Large intestine (tissue), 3 donors: Measurements from ENCODE around the gene RYR2. TPM values are rescaled to one million over a fixed set of nuclear protein-coding genes. Genes with fewer than 3 reads are reported as not detected.

Source experiments
- DNase-seq, 2 donors: peaks; one replicate each; pipeline versions ENCODE4 v3.0.0 to v3.0.0-alpha.2; 2013
- H3K27ac ChIP-seq: one replicate; pipeline ENCODE4 v1.5.1; 2013; ENCODE audit warnings: low read length
- H3K27me3 ChIP-seq: 2 replicates; pipeline ENCODE4 v1.6.1; 2013; ENCODE audit warnings: low read length; ENCODE audit not compliant: control insufficient read depth, insufficient read depth
- H3K36me3 ChIP-seq: 2 replicates; pipeline ENCODE4 v1.6.1; 2013; ENCODE audit warnings: low read length; ENCODE audit not compliant: control insufficient read depth, insufficient read depth
- H3K4me1 ChIP-seq: one replicate; pipeline ENCODE4 v1.6.1; 2013; ENCODE audit warnings: low read length; ENCODE audit not compliant: control insufficient read depth, insufficient read depth
- H3K4me3 ChIP-seq: one replicate; pipeline ENCODE4 v1.5.1; 2013; ENCODE audit warnings: low read length
- H3K9me3 ChIP-seq: one replicate; pipeline ENCODE4 v1.6.1; 2013; ENCODE audit warnings: mild to moderate bottlenecking, low read depth, low read length, moderate library complexity; ENCODE audit not compliant: control insufficient read depth
- WGBS: methylation state at CpG from one replicate; pipeline ENCODE4 v1.1.5; 2013; ENCODE audit warnings: low lambda C conversion rate; ENCODE audit not compliant: insufficient coverage; 5-methylcytosine and 5-hydroxymethylcytosine counted together
- polyA plus RNA-seq: library from polyadenylated mRNA; unstranded; fragments of 120-200 nt; gene quantifications from one replicate; pipeline ENCODE4 v1.2.1, GENCODE V29; 2013

Gene RYR2
- polyA plus RNA-seq, 1 donor = 4.3 TPM

- Histone ChIP-seq H3K4me3 (no peak overlapping the region), H3K36me3 (no peaks in the 10 kb centered on the region), H3K9me3 (no peaks in the 10 kb centered on the region), H3K27ac (no peak overlapping the region), H3K4me1 (no peaks in the 10 kb centered on the region), H3K27me3 (peaks cover 3% of the 10 kb centered on the region)
- DNase-seq = no peak
- 93% methylated on average over 3 of the region's 9 CpGs for WGBS
These were observed 12.0 kb upstream of the RYR2 start for GRCh38 chr1:237029850-237030535.

GRCh38 chr1:237031480-237031879 is 10.5 kb upstream of the RYR2 start:
- H3K27ac ChIP-seq = no peak overlapping the region
- no CpG with 5 or more reads among the region's 4 CpGs for WGBS

GRCh38 chr1:237032029-237032428 is 10.0 kb upstream of the RYR2 start:
- peaks cover 3% of the 10 kb centered on the region for H3K27me3 ChIP-seq
- H3K36me3 ChIP-seq = no peaks in the 10 kb centered on the region
- no peak overlapping the region for H3K4me3 ChIP-seq
- H3K9me3 ChIP-seq = no peaks in the 10 kb centered on the region
- H3K4me1 ChIP-seq = no peaks in the 10 kb centered on the region
- DNase-seq = no peak
- 40% methylated on average over 1 of the region's 7 CpGs for WGBS
- no peak overlapping the region for H3K27ac ChIP-seq

More at GRCh38 chr1:237031480-237031879, 10.5 kb upstream of the RYR2 start:
- H3K36me3 ChIP-seq = no peaks in the 10 kb centered on the region
- peaks cover 3% of the 10 kb centered on the region for H3K27me3 ChIP-seq
- H3K4me1 ChIP-seq = no peaks in the 10 kb centered on the region
- no peak overlapping the region for H3K4me3 ChIP-seq
- no peaks in the 10 kb centered on the region for H3K9me3 ChIP-seq
- DNase-seq = no peak

GRCh38 chr1:237033061-237033460 is 8.9 kb upstream of the RYR2 start:
- WGBS = no CpG with 5 or more reads among the region's 4 CpGs
- H3K36me3 ChIP-seq = no peaks in the 10 kb centered on the region
- H3K27ac ChIP-seq = no peak overlapping the region
- no peaks in the 10 kb centered on the region for H3K9me3 ChIP-seq
- peaks cover 3% of the 10 kb centered on the region for H3K27me3 ChIP-seq
- H3K4me3 ChIP-seq = no peak overlapping the region
- no peak for DNase-seq
- H3K4me1 ChIP-seq = no peaks in the 10 kb centered on the region

GRCh38 chr1:237033804-237034203 is 8.2 kb upstream of the RYR2 start:
- Histone ChIP-seq H3K4me1 (no peaks in the 10 kb centered on the region), H3K27me3 (peaks cover 3% of the 10 kb centered on the region), H3K27ac (no peak overlapping the region), H3K4me3 (no peak overlapping the region), H3K36me3 (no peaks in the 10 kb centered on the region), H3K9me3 (no peaks in the 10 kb centered on the region)
- WGBS = no CpG with 5 or more reads among the region's 4 CpGs
- no peak for DNase-seq

- Histone ChIP-seq H3K4me1 (no peaks in the 10 kb centered on the region), H3K27ac (no peak overlapping the region), H3K36me3 (no peaks in the 10 kb centered on the region), H3K9me3 (no peaks in the 10 kb centered on the region), H3K27me3 (peaks cover 10% of the 10 kb centered on the region), H3K4me3 (no peak overlapping the region)
- DNase-seq = no peak
- 100% methylated on average over 1 of the region's 1 CpG for WGBS
These were observed 6.2 kb upstream of the RYR2 start for GRCh38 chr1:237035759-237036158.

GRCh38 chr1:237038211-237038610 is 3.8 kb upstream of the RYR2 start:
- DNase-seq = no peak
- Histone ChIP-seq H3K27ac (no peak overlapping the region), H3K9me3 (peaks cover 3% of the 10 kb centered on the region), H3K36me3 (no peaks in the 10 kb centered on the region), H3K4me1 (no peaks in the 10 kb centered on the region), H3K4me3 (no peak overlapping the region), H3K27me3 (peaks cover 24% of the 10 kb centered on the region)
- WGBS = 85% methylated on average over 2 of the region's 6 CpGs

GRCh38 chr1:237040823-237041222 is 1.2 kb upstream of the RYR2 start:
- peaks cover 41% of the 10 kb centered on the region for H3K27me3 ChIP-seq
- no peak for DNase-seq
- H3K36me3 ChIP-seq = no peaks in the 10 kb centered on the region
- H3K9me3 ChIP-seq = peaks cover 3% of the 10 kb centered on the region
- H3K4me1 ChIP-seq = no peaks in the 10 kb centered on the region
- H3K4me3 ChIP-seq = no peak overlapping the region
- WGBS = 82% methylated on average over 4 of the region's 10 CpGs
- H3K27ac ChIP-seq = no peak overlapping the region

GRCh38 chr1:237041461-237041794 is 556 bp upstream of the RYR2 start:
- peaks cover 41% of the 10 kb centered on the region for H3K27me3 ChIP-seq
- no peak for DNase-seq
- no CpG with 5 or more reads among the region's 7 CpGs for WGBS
- H3K9me3 ChIP-seq = peaks cover 3% of the 10 kb centered on the region
- H3K27ac ChIP-seq = no peak overlapping the region
- no peaks in the 10 kb centered on the region for H3K4me1 ChIP-seq
- H3K4me3 ChIP-seq = peak overlapping the region; percentile 11
- H3K36me3 ChIP-seq = no peaks in the 10 kb centered on the region

- H3K27me3 ChIP-seq = peaks cover 41% of the 10 kb centered on the region
- H3K4me3 ChIP-seq = peak overlapping the region; percentile 23
These were observed 525 bp downstream of the RYR2 start for GRCh38 chr1:237042526-237042891.

GRCh38 chr1:237042892-237043576 is 1.1 kb downstream of the RYR2 start:
- no peak overlapping the region for H3K27ac ChIP-seq

More at GRCh38 chr1:237042526-237042891, 525 bp downstream of the RYR2 start:
- no peaks in the 10 kb centered on the region for H3K4me1 ChIP-seq
- DNase-seq = peak in 1 of 2 donors; percentile 13
- no peaks in the 10 kb centered on the region for H3K36me3 ChIP-seq
- H3K27ac ChIP-seq = no peak overlapping the region
- H3K9me3 ChIP-seq = peaks cover 3% of the 10 kb centered on the region
- no CpG with 5 or more reads among the region's 41 CpGs for WGBS

More at GRCh38 chr1:237042892-237043576, 1.1 kb downstream of the RYR2 start:
- H3K36me3 ChIP-seq = no peaks in the 10 kb centered on the region
- H3K9me3 ChIP-seq = peaks cover 3% of the 10 kb centered on the region
- peak in 1 of 2 donors; percentile 11 for DNase-seq
- H3K4me3 ChIP-seq = peak overlapping the region; percentile 37
- peaks cover 41% of the 10 kb centered on the region for H3K27me3 ChIP-seq
- WGBS = no CpG with 5 or more reads among the region's 55 CpGs
- no peaks in the 10 kb centered on the region for H3K4me1 ChIP-seq
